OCI-LY3 (cell line): ENCODE measurements around the gene IFT88.

Experiments
- H2AFZ ChIP-seq: fragments of 200-600, 300-600 bp; shearing (Covaris generic); 2 replicates; pipeline ENCODE4 v1.6.0; 2014; ENCODE audit warnings: antibody characterized with exemption, low read depth, low read length
- H3K27ac ChIP-seq: fragments of 200-600, 300-600 bp; sonication (generic); 2 replicates; pipeline ENCODE4 v1.5.1; 2014; ENCODE audit warnings: mild to moderate bottlenecking, low read length, moderate library complexity, mixed read lengths
- H3K27me3 ChIP-seq: fragments of 200-600, 300-600 bp; sonication (generic); 2 replicates; pipeline ENCODE4 v1.6.1; 2014; ENCODE audit warnings: low read depth, low read length, mixed read lengths
- H3K36me3 ChIP-seq: fragments of 200-600, 300-600 bp; sonication (generic); replicated peaks from 2 replicates; pipeline ENCODE3; 2014; ENCODE audit warnings: low read depth, low read length, mixed read lengths
- H3K4me1 ChIP-seq: fragments of 300-600, 200-600 bp; sonication (generic); 2 replicates; pipeline ENCODE4 v1.6.1; 2014; ENCODE audit warnings: low read length, mixed read lengths
- H3K4me2 ChIP-seq: fragments of 200-600, 300-600 bp; sonication (generic); 2 replicates; pipeline ENCODE4 v1.6.1; 2014; ENCODE audit warnings: low read length, mixed read lengths
- H3K4me3 ChIP-seq: fragments of 300-600, 200-600 bp; sonication (generic); 2 replicates; pipeline ENCODE4 v1.5.1; 2014; ENCODE audit warnings: antibody characterized with exemption, mild to moderate bottlenecking, low read length, moderate library complexity
- H3K79me2 ChIP-seq: fragments of 300-600, 200-600 bp; shearing (Covaris generic); 2 replicates; pipeline ENCODE4 v1.6.1; 2014; ENCODE audit warnings: mild to moderate bottlenecking, low read length, mixed read lengths
- H3K9ac ChIP-seq: fragments of 300-600, 200-600 bp; shearing (Covaris generic); 2 replicates; pipeline ENCODE4 v1.6.0; 2014; ENCODE audit warnings: mild to moderate bottlenecking, low read length, moderate library complexity
- H3K9me3 ChIP-seq: fragments of 200-600, 300-600 bp; shearing (Covaris generic); 2 replicates; pipeline ENCODE4 v1.6.1; 2014; ENCODE audit warnings: low read length, mixed read lengths; ENCODE audit not compliant: insufficient read depth
- H4K20me1 ChIP-seq: fragments of 200-600, 300-600 bp; sonication (generic); 2 replicates; pipeline ENCODE4 v1.6.1; 2016; ENCODE audit warnings: low read length, mixed read lengths; ENCODE audit not compliant: insufficient read depth
- CTCF ChIP-seq: fragments of 200-600, 300-600 bp; sonication (generic); IDR thresholded peaks from 2 replicates; pipeline ENCODE4 v1.5.1; 2014; ENCODE audit warnings: antibody characterized with exemption, low read length, low read depth
- EZH2phosphoT487 ChIP-seq: fragments of 200-600 bp; shearing (Covaris generic); IDR thresholded peaks from 2 replicates; pipeline ENCODE4 v1.6.1; 2018; ENCODE audit warnings: antibody characterized with exemption, mixed run types, low read depth

IFT88 gene

GRCh38 chr13:20740021-20740420 lies 173.1 kb downstream of the IFT88 start:
- H4K20me1 ChIP-seq, result no peaks in the 10 kb centered on the region
- H3K4me2 ChIP-seq, result no peak overlapping the region
- H3K4me3 ChIP-seq, result no peak overlapping the region
- H3K4me1 ChIP-seq, result no peaks in the 10 kb centered on the region
- no peaks in the 10 kb centered on the region for H3K27me3 ChIP-seq
- H3K27ac ChIP-seq, result no peak overlapping the region
- H3K36me3 ChIP-seq, result no peaks in the 10 kb centered on the region
- TF ChIP-seq CTCF, result no peak
- no peak for TF ChIP-seq EZH2phosphoT487
- H3K9ac ChIP-seq, result no peak overlapping the region
- H3K79me2 ChIP-seq, result no peaks in the 10 kb centered on the region
- H2AFZ ChIP-seq, result no peak overlapping the region
- H3K9me3 ChIP-seq, result no peaks in the 10 kb centered on the region
